Mesothelial cell of epicardium (in vitro differentiated cells): ENCODE measurements around the gene ALKBH3. TPM values are rescaled to one million over a fixed set of nuclear protein-coding genes. Genes with fewer than 3 reads are reported as not detected.

Experiments used
- DNase-seq, 2 experiments: peaks; one replicate each; pipeline ENCODE4 v3.0.0; 2021; ENCODE audit warnings: low spot score in 2 of 2; ENCODE audit not compliant: unreplicated experiment in 2 of 2
- H3K27ac Mint-ChIP-seq: 2 replicates; pipeline ENCODE4 v1.8.0; 2021; ENCODE audit warnings: mixed read lengths
- H3K27me3 Mint-ChIP-seq: 2 replicates; pipeline ENCODE4 v1.8.0; 2021; ENCODE audit warnings: low read depth, mixed read lengths
- H3K36me3 Mint-ChIP-seq: 2 replicates; pipeline ENCODE4 v1.8.0; 2021; ENCODE audit warnings: mixed read lengths
- H3K4me1 Mint-ChIP-seq: 2 replicates; pipeline ENCODE4 v1.8.0; 2021; ENCODE audit warnings: mixed read lengths
- H3K4me3 Mint-ChIP-seq: 2 replicates; pipeline ENCODE4 v1.8.0; 2021; ENCODE audit warnings: mild to moderate bottlenecking, moderate library complexity, mixed read lengths
- H3K9me3 Mint-ChIP-seq: 2 replicates; pipeline ENCODE4 v1.8.0; 2021; ENCODE audit warnings: mixed read lengths
- total RNA-seq: library from RNA; stranded (reverse); gene quantifications from 3 replicates; pipeline ENCODE4 v1.2.1, GENCODE V29; 2021
- TF ChIP-seq, protein P1 (sequence below): fragments of 200-600 bp; sonication (generic); IDR thresholded peaks from one replicate; pipeline ENCODE4 v1.5.0; 2021; ENCODE audit warnings: antibody characterized with exemption; ENCODE audit not compliant: unreplicated experiment

The ALKBH3 gene
- total RNA-seq, 1 donor from 2014 or later = 24.3 TPM

- no peaks in the 10 kb centered on the region for H3K9me3 Mint-ChIP-seq
- H3K27ac Mint-ChIP-seq = no peak overlapping the region
- H3K36me3 Mint-ChIP-seq = no peaks in the 10 kb centered on the region
- peaks cover 88% of the 10 kb centered on the region for H3K27me3 Mint-ChIP-seq
- no peak overlapping the region for H3K4me3 Mint-ChIP-seq
- H3K4me1 Mint-ChIP-seq = no peaks in the 10 kb centered on the region
- TF ChIP-seq, protein P1, sequence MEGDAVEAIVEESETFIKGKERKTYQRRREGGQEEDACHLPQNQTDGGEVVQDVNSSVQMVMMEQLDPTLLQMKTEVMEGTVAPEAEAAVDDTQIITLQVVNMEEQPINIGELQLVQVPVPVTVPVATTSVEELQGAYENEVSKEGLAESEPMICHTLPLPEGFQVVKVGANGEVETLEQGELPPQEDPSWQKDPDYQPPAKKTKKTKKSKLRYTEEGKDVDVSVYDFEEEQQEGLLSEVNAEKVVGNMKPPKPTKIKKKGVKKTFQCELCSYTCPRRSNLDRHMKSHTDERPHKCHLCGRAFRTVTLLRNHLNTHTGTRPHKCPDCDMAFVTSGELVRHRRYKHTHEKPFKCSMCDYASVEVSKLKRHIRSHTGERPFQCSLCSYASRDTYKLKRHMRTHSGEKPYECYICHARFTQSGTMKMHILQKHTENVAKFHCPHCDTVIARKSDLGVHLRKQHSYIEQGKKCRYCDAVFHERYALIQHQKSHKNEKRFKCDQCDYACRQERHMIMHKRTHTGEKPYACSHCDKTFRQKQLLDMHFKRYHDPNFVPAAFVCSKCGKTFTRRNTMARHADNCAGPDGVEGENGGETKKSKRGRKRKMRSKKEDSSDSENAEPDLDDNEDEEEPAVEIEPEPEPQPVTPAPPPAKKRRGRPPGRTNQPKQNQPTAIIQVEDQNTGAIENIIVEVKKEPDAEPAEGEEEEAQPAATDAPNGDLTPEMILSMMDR = no peak
- no peak for DNase-seq
These were observed 7.6 kb upstream of the ALKBH3 start for GRCh38 chr11:43872995-43873394.

- TF ChIP-seq, protein P1 = no peak
- Mint-ChIP-seq H3K4me1 (no peaks in the 10 kb centered on the region), H3K36me3 (no peaks in the 10 kb centered on the region), H3K27me3 (peaks cover 89% of the 10 kb centered on the region), H3K27ac (no peak overlapping the region), H3K9me3 (no peaks in the 10 kb centered on the region), H3K4me3 (no peak overlapping the region)
- DNase-seq = no peak
These were observed 6.6 kb upstream of the ALKBH3 start for GRCh38 chr11:43874078-43874477.

DNA sequence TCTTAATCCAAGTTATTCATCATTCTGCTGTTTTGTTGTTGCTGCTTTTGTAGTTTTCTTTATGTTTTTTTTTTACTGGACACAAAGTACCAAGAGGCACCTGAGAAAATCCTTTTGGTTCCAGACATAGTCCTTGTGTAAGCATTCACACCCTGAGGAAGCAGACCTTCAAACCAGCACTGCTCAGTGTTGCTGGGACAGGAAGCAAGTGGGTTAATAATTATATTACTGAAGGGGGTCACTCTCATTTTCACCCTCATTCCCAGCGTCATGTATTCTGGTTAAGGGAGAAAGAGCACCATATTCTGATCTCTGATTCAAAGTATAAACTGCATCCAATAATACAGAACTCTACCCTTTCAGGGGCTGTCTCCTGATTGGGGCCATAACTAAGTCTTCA, 5.9 kb upstream of the ALKBH3 start:
- DNase-seq = no peak
- Mint-ChIP-seq H3K27ac (no peak overlapping the region), H3K27me3 (peaks cover 89% of the 10 kb centered on the region), H3K36me3 (no peaks in the 10 kb centered on the region), H3K9me3 (no peaks in the 10 kb centered on the region), H3K4me3 (no peak overlapping the region), H3K4me1 (no peaks in the 10 kb centered on the region)
- TF ChIP-seq, protein P1 = no peak

GRCh38 chr11:43879789-43880639, 617 bp upstream of the ALKBH3 start:
- Mint-ChIP-seq H3K36me3 (peaks cover 16% of the 10 kb centered on the region), H3K27me3 (peaks cover 50% of the 10 kb centered on the region), H3K4me3 (peak overlapping the region; percentile 94), H3K4me1 (peaks cover 19% of the 10 kb centered on the region), H3K9me3 (peaks cover 3% of the 10 kb centered on the region), H3K27ac (peak overlapping the region; percentile 43)
- TF ChIP-seq, protein P1 = no peak
- no peak for DNase-seq

DNA sequence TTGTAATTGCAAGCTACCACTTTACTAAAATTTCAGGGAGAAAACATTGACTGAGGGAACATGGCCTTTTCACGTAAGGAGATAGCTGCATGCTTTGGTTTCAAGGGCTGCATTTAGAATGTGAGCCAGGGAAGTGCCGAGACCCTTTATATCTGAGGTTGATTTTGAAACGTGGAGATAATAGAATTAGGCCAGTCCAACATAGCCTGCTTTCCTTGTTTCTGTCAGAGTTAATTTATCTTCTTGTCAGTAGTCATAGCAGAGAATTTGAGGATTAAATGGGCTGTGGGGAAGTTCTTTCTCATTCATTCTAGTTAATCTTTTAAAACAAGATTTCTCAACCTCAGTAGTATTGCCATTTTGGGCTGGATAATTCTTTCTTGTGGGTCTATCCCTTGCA, 12.2 kb downstream of the ALKBH3 start:
- Mint-ChIP-seq H3K9me3 (no peaks in the 10 kb centered on the region), H3K36me3 (peaks cover 35% of the 10 kb centered on the region), H3K27ac (no peak overlapping the region), H3K27me3 (no peaks in the 10 kb centered on the region), H3K4me1 (peaks cover 6% of the 10 kb centered on the region), H3K4me3 (no peak overlapping the region)
- TF ChIP-seq, protein P1 = no peak
- DNase-seq = no peak
